AG08395 (cell line): Measurements from ENCODE around the gene RAB25.
"Not testable (repeated sequence)": the region's sequence is repeated elsewhere in the genome, so short reads cannot be mapped to it uniquely, and the experiment has no call there.

Source experiments
- DNase-seq: peaks from one replicate; pipeline ENCODE4 v3.0.0; 2012; ENCODE audit warnings: mixed read lengths, low spot score

RAB25 gene

GRCh38 chr1:156054500-156055280, 6.3 kb upstream of the RAB25 start, which contains the start of gene LAMTOR2:
Gene LAMTOR2, plus strand, starts transcription at chr1:156054782. Its CDS starts 108 bp downstream, at chr1:156054890.
- peak; percentile 96 for DNase-seq

- DNase-seq = no peak
Measured at GRCh38 chr1:156055281-156056048, 5.5 kb upstream of the RAB25 start.

GRCh38 chr1:156056326-156056849, 4.6 kb upstream of the RAB25 start:
- DNase-seq = no peak

GRCh38 chr1:156062189-156062588, 1.2 kb downstream of the RAB25 start:
- DNase-seq = no peak

DNA sequence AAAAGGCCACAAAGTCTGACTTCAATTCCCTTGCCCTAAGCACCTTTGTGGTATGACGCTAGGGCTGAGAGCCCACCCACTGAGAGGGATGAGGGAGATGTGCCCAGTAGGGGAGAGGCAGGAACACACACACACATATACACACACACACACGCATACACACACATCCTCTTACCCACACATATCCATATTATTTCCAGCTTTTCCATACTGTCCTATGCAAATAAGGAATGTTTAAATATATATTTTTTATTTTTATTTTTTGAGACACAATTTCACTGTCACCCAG, 3.0 kb downstream of the RAB25 start:
- no peak for DNase-seq

GRCh38 chr1:156064615-156065014, 3.7 kb downstream of the RAB25 start:
- no peak for DNase-seq

DNA sequence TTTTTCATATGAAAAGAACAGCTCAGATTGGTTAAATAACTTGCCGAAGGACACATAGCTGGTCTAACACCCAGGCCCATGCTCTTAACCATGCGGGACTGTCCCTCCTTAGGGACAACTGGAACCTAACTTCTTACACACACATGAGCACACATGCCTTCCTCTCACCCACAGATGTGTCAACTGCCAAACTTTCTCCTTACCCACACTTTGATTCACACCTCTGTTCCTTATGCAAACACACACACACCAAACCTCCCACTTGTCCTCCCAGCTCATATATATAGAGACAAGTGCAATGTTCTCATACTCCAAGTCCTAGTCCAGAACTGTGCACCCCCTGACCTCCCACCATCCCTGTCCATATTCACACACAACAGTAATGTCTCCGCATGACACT, 4.3 kb downstream of the RAB25 start:
- DNase-seq = no peak

DNA sequence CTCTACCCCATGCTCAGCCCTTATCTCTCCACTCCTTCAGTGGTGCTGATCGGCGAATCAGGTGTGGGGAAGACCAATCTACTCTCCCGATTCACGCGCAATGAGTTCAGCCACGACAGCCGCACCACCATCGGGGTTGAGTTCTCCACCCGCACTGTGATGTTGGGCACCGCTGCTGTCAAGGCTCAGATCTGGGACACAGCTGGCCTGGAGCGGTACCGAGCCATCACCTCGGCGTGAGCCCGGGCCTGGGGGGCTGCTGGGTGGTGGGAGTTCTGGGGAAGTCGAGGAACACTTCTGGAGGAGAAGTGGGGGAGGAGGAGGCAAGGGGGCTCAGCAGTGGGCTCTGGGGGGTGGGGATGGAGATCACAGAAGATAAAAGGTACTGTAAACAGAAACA, 4.9 kb downstream of the RAB25 start:
- no peak for DNase-seq

DNA sequence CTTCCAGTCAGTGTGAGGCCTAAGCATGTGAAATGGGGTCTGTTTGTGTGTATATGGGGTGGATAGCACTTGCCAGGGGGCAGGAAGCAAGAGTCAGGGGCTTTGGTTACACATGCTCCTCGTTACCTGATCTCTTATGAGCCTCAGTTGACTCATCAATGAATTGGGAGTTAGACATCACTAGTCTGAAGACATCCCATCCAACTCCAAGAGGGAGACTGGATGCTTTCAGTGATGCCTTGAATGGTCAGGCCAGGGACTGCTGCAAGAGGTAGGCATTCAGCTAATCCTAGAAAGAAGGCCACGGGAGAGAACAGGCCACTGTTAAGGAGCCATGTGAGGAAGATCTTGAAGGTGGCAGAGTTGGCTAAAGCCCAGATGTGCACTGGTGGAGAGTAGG, 6.3 kb downstream of the RAB25 start:
- no peak for DNase-seq

- DNase-seq = no peak
Measured at GRCh38 chr1:156069490-156070455, 8.8 kb downstream of the RAB25 start.

GRCh38 chr1:156070548-156070947, 9.6 kb downstream of the RAB25 start:
- no peak for DNase-seq

GRCh38 chr1:156071332-156071816, 10.4 kb downstream of the RAB25 start:
- DNase-seq = not testable (repeated sequence)

- no peak for DNase-seq
Measured at GRCh38 chr1:156072251-156072650, 11.3 kb downstream of the RAB25 start.

GRCh38 chr1:156073110-156073687, 12.2 kb downstream of the RAB25 start:
- DNase-seq = no peak

DNA sequence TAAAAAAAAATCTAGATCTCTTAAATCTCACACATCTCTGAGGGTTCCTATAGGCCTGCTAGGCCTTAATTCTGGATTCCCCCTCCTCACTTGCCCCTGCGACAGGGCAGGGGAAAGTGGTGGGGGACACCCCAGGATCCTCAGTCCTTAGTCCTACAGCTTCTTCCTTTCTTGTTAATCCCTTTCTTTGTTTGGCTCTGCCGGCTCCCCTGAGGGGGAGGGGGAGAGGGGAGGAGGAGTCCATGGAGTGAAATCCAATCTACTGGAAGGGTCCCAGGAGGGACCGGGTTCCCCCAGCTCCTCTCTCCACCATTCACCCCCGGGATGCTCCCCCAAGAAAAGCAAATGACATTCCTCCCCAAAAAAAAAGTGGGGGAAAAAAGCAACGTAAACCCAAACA, 12.8 kb downstream of the RAB25 start:
- DNase-seq = no peak

- DNase-seq = no peak
Measured at GRCh38 chr1:156074661-156075060, 13.7 kb downstream of the RAB25 start.

DNA sequence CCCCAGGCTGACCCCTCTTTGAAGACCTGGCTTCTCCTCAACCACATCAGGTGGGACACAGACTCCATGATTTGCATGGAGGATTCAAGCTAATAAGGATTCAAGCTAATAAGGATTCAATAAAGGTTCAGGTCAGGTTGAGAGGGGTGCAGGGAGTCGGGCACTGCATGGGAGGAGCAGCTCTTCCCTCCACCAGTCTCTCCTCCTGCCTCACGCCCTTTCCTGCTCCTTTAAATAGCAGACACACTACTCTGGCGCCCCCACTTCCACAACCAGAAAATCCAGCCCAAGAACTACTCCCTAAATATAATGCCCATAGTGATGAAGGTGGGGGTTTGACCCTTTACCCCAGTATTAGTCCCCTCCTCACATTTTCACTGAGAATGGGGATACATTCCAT, 14.2 kb downstream of the RAB25 start:
- DNase-seq = no peak

GRCh38 chr1:156075775-156076204, 14.8 kb downstream of the RAB25 start:
- DNase-seq = no peak

GRCh38 chr1:156076609-156077429, 15.9 kb downstream of the RAB25 start:
- DNase-seq = no peak

- DNase-seq = no peak
Measured at GRCh38 chr1:156077430-156077760, 16.4 kb downstream of the RAB25 start.

DNA sequence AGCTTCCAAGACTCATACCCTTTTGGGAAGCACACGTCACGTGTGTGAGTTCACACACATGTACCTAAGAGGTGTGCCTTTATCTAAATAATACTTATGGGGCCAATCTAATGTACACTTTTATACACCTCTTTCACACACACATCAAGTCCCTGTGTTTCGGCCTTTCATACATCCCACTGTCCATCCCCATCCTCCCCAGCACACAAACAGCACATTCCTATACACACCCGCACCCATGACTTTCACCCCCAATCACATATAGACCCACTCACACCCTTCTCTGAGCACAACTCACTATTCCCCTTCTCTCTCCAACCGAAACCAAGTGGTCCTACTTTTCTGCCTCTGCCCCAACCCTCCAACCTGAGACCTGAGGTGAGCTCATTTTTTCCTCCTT, 17.8 kb downstream of the RAB25 start:
- DNase-seq = no peak
